ENCODE measurements around the gene FOXN3.
"Not testable (repeated sequence)": the region's sequence is repeated elsewhere in the genome, so short reads cannot be mapped to it uniquely, and the experiment has no call there.

FOXN3 gene

GRCh38 chr14:89303456-89304435 lies 113.3 kb downstream of the FOXN3 start:
- no peak for DNase-seq (ENCODE audit: low read depth)

GRCh38 chr14:89302396-89302950 lies 114.6 kb downstream of the FOXN3 start:
- DNase-seq (ENCODE audit: low read depth): no peak

DNA sequence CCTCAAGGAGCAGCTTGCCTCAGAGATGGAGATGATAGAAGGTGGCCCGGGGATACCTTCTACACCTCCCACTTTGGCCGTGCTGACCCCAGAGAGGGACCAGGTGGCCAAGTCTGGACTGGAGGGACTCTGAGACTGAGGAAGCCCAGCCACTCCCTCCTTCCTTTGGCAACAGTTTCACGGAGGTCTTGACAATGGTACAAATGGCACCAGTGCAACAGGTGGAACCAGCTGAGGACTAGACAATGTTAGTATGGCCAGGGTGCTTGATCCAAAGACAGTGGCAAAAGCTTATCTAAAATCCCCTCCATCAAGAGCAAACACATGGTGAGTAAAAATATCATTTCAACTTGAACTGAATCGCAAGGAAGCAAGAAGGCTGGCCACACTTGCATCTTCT lies 117.4 kb downstream of the FOXN3 start:
- DNase-seq (ENCODE audit: low read depth): no peak

GRCh38 chr14:89298056-89298834 lies 118.8 kb downstream of the FOXN3 start:
- no peak for DNase-seq (ENCODE audit: low read depth)

DNA sequence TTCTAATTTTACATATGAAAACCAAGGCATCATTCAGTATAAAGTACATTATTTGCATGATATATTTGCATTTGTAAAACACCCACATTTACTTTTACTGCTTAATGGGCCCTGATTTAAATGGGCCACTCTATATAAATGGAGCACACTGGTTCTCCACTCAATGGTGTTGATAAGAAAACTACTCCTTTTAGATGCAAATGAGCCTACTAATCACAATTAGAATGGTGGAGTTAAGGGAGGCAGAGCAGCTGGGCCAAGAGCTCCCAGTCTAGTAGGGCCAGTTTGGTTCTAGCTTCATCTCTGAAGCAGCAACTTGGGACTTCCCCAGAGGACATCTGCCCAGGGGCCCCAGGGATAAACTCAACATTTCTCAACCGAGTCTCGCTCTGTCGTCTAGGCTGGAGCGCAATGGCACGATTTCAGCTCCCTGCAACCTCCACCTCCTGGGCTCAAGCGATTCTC lies 120.7 kb downstream of the FOXN3 start:
- no peak for DNase-seq (ENCODE audit: low read depth)

DNA sequence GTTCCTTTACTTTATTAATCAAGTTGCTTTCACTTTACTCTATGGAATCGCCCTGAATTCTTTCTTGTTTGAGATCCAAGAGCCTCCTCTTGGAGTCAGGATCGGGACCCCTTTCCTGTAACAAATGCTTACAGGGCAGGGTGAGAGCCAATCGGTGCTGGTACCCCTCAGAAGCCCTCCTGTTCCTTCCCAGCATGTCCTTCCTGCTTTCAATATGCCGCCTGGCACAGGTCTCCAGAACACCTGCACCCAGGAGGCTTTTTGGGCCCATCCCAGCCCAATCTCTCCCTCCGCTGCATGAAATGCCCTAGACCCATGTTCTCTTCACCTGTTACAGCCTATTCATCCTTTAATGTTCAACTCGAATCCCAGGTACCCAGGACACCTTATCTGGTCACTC lies 122.2 kb downstream of the FOXN3 start:
- DNase-seq (ENCODE audit: low read depth): no peak

- DNase-seq (ENCODE audit: low read depth): not testable (repeated sequence)
Observed at GRCh38 chr14:89294469-89294868, 122.6 kb downstream of the FOXN3 start.

DNA sequence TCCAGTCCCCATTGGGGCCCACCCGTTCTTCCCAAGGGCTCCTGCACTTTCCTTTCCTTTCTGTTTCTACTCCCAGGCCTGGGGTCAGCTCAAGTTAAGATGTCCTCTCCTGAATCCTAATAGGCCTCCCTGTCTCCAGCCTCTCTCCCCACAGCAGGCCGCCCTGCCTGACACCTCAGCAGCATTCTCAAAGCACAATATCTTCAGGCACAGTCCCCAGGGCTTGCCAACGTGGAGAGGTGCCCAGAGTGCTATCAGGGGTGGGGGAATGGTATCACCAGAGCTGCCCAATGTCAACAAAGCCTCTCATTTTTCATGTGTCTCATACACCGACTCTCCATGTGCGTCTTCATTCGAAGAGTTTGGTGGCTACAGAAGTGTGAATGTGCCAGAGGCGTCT lies 123.0 kb downstream of the FOXN3 start:
- no peak for DNase-seq (ENCODE audit: low read depth)

DNA sequence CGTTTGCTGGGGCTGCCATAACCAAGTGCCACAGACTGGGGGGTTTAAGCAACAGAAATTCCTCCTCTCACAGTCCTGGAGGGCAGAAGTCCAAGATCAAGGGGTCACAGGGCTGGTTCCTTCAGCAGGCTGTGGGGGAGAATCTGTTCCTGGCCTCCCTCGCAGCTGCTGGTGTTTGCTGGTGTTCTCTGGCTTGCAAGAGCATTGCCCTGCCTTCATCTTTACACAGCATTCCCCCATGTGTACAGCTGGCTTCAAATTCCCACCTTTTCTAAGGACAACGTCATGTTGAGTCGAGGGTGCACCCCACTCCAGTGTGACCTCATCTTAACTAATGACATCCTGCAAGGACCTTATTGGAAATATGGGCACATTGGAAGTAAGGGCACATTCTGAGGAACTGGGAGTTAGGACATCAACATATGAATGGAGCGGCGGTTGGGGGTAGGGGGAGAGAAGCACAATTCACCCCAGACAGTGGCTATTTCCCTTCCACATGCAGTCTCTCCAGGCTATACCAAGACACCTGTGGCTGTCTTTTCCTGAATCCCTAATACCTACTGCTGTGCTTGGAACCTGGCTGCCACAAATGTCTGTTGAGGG lies 123.6 kb downstream of the FOXN3 start:
- no peak for DNase-seq (ENCODE audit: low read depth)

DNA sequence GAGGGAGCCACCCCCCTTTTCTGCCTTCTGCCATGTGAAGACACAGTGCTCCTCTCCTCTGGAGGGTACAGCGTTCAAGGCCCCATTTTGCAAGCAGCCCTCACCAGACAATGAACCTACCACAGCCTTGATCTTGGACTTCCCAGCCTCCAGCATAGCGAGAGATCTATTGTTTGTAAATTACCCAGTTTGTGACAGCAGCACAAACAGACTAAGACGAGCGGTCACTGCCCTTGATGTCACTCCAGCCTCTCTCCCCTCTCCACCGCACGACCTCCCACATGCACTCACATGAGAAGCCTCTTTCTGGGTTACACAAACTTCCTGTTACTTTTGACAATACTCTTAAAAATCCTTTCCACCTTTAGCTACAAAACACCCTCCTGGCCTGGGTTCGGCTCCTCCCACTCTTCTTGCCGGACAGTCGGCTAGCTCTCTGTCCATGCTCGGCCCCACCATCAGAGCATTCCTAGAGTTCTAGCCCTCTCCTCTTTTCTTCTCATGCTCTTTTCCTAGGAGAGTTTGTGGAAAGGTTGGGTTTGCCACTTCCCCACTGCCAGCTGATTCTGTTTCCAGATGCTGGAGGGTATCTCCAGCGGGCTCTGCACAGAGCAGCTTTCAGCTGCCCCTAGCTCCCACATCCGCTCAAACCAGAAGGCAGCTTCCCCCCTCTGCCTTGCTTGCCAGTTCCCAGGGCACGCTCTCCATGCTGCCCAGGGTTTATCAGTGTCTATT lies 124.3 kb downstream of the FOXN3 start:
- no peak for DNase-seq (ENCODE audit: low read depth)

GRCh38 chr14:89291351-89291940 lies 125.6 kb downstream of the FOXN3 start:
- DNase-seq (ENCODE audit: low read depth): no peak

DNA sequence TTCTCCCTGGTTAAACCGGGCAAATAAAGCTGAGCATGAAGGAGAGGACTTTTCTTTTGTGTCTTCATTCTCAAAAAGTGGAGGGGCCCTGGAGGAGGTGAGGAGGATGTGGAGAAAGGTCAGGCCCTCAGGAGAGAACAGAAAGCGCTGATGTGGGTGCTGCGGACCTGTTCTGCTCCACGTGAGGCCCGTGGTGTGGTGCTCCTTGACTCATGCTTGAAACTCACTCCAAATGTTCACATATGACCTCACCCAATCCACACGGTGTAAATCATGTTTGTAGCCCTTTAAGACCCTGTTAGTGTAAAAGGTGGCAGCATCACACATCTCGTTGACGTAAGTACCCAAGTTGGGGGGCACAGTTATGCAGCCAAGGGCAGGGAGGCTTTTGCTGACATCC lies 126.2 kb downstream of the FOXN3 start:
- no peak for DNase-seq (ENCODE audit: low read depth)

DNA sequence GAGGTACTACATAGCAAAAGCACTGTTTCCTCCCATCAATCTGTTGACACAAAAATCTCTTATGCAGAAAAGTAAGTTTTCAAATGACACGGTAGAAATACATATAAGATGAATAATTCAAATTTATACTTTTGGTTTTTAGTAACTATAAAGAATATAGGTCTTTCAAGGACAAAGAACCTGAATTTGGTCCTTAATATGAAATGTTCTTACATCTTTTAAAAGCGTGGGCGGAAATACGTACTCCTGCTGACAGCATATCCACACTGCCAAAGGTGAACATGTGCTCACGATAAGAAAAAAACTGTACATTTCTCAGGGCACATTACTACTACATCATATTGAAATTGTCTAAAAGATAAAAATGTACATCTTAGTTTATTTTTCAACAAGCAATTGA lies 127.6 kb downstream of the FOXN3 start:
- no peak for DNase-seq (ENCODE audit: low read depth)

DNA sequence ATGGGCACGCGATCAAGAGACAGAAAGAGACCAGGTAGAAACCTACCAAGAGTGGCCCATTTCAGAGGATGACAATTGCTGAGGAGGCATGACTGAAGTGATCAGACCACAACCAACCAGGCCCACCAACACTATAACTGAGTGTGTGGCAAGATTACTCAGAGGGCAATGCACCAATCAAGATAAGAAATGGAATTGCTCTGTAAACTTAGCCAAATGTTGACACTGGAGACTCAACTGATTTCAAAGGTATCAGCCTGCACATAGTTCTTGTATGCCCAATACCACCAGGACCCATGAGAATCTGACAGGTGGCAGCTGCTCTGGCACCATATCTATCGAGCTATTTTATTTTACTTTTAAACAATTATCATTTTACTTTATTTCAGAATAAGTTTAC lies 128.9 kb downstream of the FOXN3 start:
- DNase-seq (ENCODE audit: low read depth): no peak

GRCh38 chr14:89284333-89285058 lies 132.5 kb downstream of the FOXN3 start:
- no peak for DNase-seq (ENCODE audit: low read depth)

GRCh38 chr14:89283327-89284060 lies 133.5 kb downstream of the FOXN3 start:
- DNase-seq (ENCODE audit: low read depth): no peak

GRCh38 chr14:89282191-89282590 lies 134.8 kb downstream of the FOXN3 start:
- no peak for DNase-seq (ENCODE audit: low read depth)

GRCh38 chr14:89280600-89280999 lies 136.4 kb downstream of the FOXN3 start:
- no peak for DNase-seq (ENCODE audit: low read depth)

GRCh38 chr14:89279649-89280232 lies 137.3 kb downstream of the FOXN3 start:
- DNase-seq (ENCODE audit: low read depth): no peak
